Measurements from ENCODE around the gene ZNF367. TPM values are rescaled to one million over a fixed set of nuclear protein-coding genes. Genes with fewer than 3 reads are reported as not detected.

The ZNF367 gene
- total and polyA plus RNA-seq, 9 of the 15 experiments (the other 6 are each of a cell fraction or from before 2014, with no cell fraction given): 2.7 to 14.4 (median 10.0) TPM

DNA sequence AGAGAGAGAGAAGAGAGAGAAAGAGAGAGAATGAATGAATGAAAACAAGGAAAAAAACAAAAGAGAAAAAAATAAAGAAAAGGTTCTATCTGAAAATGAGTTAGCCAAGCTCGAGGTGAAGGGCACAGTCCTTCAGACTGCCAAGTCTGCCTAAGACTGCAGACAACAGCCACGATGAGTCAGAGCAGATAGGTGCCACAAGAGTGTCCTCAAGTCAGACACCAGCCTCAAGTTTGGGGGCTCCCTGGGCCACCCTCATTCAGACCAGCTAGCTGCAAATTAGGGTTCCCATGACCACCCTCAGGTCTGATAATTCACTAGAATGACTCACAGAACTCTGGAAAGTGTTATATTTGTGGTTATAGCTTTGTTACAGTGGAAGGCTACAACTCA, 17.9 kb upstream of the ZNF367 start (continued):
- TF ChIP-seq, protein P1, sequence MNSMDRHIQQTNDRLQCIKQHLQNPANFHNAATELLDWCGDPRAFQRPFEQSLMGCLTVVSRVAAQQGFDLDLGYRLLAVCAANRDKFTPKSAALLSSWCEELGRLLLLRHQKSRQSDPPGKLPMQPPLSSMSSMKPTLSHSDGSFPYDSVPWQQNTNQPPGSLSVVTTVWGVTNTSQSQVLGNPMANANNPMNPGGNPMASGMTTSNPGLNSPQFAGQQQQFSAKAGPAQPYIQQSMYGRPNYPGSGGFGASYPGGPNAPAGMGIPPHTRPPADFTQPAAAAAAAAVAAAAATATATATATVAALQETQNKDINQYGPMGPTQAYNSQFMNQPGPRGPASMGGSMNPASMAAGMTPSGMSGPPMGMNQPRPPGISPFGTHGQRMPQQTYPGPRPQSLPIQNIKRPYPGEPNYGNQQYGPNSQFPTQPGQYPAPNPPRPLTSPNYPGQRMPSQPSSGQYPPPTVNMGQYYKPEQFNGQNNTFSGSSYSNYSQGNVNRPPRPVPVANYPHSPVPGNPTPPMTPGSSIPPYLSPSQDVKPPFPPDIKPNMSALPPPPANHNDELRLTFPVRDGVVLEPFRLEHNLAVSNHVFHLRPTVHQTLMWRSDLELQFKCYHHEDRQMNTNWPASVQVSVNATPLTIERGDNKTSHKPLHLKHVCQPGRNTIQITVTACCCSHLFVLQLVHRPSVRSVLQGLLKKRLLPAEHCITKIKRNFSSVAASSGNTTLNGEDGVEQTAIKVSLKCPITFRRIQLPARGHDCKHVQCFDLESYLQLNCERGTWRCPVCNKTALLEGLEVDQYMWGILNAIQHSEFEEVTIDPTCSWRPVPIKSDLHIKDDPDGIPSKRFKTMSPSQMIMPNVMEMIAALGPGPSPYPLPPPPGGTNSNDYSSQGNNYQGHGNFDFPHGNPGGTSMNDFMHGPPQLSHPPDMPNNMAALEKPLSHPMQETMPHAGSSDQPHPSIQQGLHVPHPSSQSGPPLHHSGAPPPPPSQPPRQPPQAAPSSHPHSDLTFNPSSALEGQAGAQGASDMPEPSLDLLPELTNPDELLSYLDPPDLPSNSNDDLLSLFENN (IDR thresholded peaks at IDR 0.05; ENCODE audit: low read depth in 2 of 2, low read length in 2 of 2): no peak
- no peak for TF ChIP-seq PYGO2 (tag; IDR thresholded peaks at IDR 0.05)
- no peak for TF ChIP-seq BCL6 (CRISPR knock-in tag; IDR thresholded peaks at IDR 0.05)
- no peak for TF ChIP-seq KDM5B (IDR thresholded peaks at IDR 0.05; ENCODE audit: insufficient replicate concordance, low read depth, low read length)
- no peak for TF ChIP-seq U2AF2 (optimal IDR thresholded peaks at IDR 0.05; ENCODE audit: low read depth, low read length)
- TF ChIP-seq, protein P2, sequence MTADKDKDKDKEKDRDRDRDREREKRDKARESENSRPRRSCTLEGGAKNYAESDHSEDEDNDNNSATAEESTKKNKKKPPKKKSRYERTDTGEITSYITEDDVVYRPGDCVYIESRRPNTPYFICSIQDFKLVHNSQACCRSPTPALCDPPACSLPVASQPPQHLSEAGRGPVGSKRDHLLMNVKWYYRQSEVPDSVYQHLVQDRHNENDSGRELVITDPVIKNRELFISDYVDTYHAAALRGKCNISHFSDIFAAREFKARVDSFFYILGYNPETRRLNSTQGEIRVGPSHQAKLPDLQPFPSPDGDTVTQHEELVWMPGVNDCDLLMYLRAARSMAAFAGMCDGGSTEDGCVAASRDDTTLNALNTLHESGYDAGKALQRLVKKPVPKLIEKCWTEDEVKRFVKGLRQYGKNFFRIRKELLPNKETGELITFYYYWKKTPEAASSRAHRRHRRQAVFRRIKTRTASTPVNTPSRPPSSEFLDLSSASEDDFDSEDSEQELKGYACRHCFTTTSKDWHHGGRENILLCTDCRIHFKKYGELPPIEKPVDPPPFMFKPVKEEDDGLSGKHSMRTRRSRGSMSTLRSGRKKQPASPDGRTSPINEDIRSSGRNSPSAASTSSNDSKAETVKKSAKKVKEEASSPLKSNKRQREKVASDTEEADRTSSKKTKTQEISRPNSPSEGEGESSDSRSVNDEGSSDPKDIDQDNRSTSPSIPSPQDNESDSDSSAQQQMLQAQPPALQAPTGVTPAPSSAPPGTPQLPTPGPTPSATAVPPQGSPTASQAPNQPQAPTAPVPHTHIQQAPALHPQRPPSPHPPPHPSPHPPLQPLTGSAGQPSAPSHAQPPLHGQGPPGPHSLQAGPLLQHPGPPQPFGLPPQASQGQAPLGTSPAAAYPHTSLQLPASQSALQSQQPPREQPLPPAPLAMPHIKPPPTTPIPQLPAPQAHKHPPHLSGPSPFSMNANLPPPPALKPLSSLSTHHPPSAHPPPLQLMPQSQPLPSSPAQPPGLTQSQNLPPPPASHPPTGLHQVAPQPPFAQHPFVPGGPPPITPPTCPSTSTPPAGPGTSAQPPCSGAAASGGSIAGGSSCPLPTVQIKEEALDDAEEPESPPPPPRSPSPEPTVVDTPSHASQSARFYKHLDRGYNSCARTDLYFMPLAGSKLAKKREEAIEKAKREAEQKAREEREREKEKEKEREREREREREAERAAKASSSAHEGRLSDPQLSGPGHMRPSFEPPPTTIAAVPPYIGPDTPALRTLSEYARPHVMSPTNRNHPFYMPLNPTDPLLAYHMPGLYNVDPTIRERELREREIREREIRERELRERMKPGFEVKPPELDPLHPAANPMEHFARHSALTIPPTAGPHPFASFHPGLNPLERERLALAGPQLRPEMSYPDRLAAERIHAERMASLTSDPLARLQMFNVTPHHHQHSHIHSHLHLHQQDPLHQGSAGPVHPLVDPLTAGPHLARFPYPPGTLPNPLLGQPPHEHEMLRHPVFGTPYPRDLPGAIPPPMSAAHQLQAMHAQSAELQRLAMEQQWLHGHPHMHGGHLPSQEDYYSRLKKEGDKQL (CRISPR knock-in tag; IDR thresholded peaks at IDR 0.05; ENCODE audit: borderline replicate concordance): no peak
- no peak for TF ChIP-seq ZZZ3 (IDR thresholded peaks at IDR 0.05)

All from K562 (cell line).